Hepatocyte (in vitro differentiated cells): ENCODE data around the gene GPN2. TPM values are rescaled to one million over a fixed set of nuclear protein-coding genes. Genes with fewer than 3 reads are reported as not detected.
"Not testable (repeated sequence)": the region's sequence is repeated elsewhere in the genome, so short reads cannot be mapped to it uniquely, and the experiment has no call there.

Experiments
- DNase-seq: peaks from one replicate; pipeline ENCODE4 v3.0.0-alpha.2; 2016; ENCODE audit warnings: low spot score
- H2AFZ ChIP-seq: fragments of 200-600 bp; sonication (generic); 2 replicates; pipeline ENCODE4 v1.6.0; 2016; ENCODE audit warnings: antibody characterized with exemption, mild to moderate bottlenecking
- H3K27ac ChIP-seq: fragments of 200-600 bp; sonication (generic); 2 replicates; pipeline ENCODE4 v1.5.1; 2016; ENCODE audit warnings: mild to moderate bottlenecking
- H3K27me3 ChIP-seq: fragments of 200-600 bp; sonication (generic); 2 replicates; pipeline ENCODE4 v1.6.1; 2016
- H3K36me3 ChIP-seq: fragments of 200-600 bp; sonication (generic); replicated peaks from 2 replicates; pipeline ENCODE4 v1.5.1; 2016; ENCODE audit warnings: low read depth; ENCODE audit not compliant: insufficient read depth
- H3K4me1 ChIP-seq: fragments of 200-600 bp; sonication (generic); 2 replicates; pipeline ENCODE4 v1.5.1; 2016; ENCODE audit warnings: mild to moderate bottlenecking, moderate library complexity; ENCODE audit not compliant: insufficient read depth
- H3K4me2 ChIP-seq: fragments of 200-600 bp; sonication (generic); 2 replicates; pipeline ENCODE4 v1.6.0; 2016
- H3K4me3 ChIP-seq: fragments of 200-600 bp; sonication (generic); 2 replicates; pipeline ENCODE4 v1.5.1; 2016; ENCODE audit warnings: mild to moderate bottlenecking
- H3K79me2 ChIP-seq: fragments of 200-600 bp; sonication (generic); 2 replicates; pipeline ENCODE4 v1.6.0; 2017; ENCODE audit warnings: mild to moderate bottlenecking
- H3K9me2 ChIP-seq: fragments of 200-600 bp; sonication (generic); replicated peaks from 2 replicates; pipeline ENCODE4 v1.6.0; 2017; ENCODE audit warnings: mild to moderate bottlenecking; ENCODE audit not compliant: insufficient read depth
- H3K9me3 ChIP-seq: fragments of 200-600 bp; sonication (generic); 2 replicates; pipeline ENCODE4 v1.5.1; 2016; ENCODE audit warnings: low read depth, mild to moderate bottlenecking
- H4K20me1 ChIP-seq: fragments of 200-600 bp; sonication (generic); 2 replicates; pipeline ENCODE4 v1.6.0; 2016; ENCODE audit warnings: mild to moderate bottlenecking; ENCODE audit not compliant: insufficient read depth, poor library complexity, severe bottlenecking
- CTCF ChIP-seq: fragments of 200-600 bp; sonication (generic); IDR thresholded peaks from 2 replicates; pipeline ENCODE4 v1.5.1; 2016; ENCODE audit warnings: antibody characterized with exemption, mild to moderate bottlenecking; ENCODE audit not compliant: poor library complexity
- EZH2 ChIP-seq: fragments of 200-600 bp; sonication (generic); IDR thresholded peaks from 2 replicates; pipeline ENCODE4 v1.6.1; 2016; ENCODE audit warnings: antibody characterized with exemption, mild to moderate bottlenecking, borderline replicate concordance
- EZH2phosphoT487 ChIP-seq: fragments of 200-600 bp; sonication (generic); IDR thresholded peaks from one replicate; pipeline ENCODE4 v1.6.1; 2018; ENCODE audit warnings: antibody characterized with exemption, mild to moderate bottlenecking, low read depth, moderate library complexity; ENCODE audit not compliant: unreplicated experiment, severe bottlenecking
- WGBS: methylation state at CpG from one replicate; pipeline ENCODE4 v1.1.6; 2016; ENCODE audit warnings: low lambda C conversion rate; ENCODE audit errors: missing lambda C conversion rate; 5-methylcytosine and 5-hydroxymethylcytosine counted together
- polyA plus RNA-seq: library from polyadenylated mRNA; unstranded; fragments of >200 nt; fragmentation: Nextera tagmentation; extraction: Ambion mirVana; gene quantifications from 2 replicates; pipeline ENCODE4 v1.2.1, GENCODE V29; 2016
- total RNA-seq: library from RNA; depleted of rRNA; stranded (reverse); fragments of >200 nt; gene quantifications from 2 replicates; pipeline ENCODE4 v1.2.3, GENCODE V29; 2014

Gene GPN2
- total and polyA plus RNA-seq, 2 experiments from 2014 or later, result 12.6 to 37.9 TPM

DNA sequence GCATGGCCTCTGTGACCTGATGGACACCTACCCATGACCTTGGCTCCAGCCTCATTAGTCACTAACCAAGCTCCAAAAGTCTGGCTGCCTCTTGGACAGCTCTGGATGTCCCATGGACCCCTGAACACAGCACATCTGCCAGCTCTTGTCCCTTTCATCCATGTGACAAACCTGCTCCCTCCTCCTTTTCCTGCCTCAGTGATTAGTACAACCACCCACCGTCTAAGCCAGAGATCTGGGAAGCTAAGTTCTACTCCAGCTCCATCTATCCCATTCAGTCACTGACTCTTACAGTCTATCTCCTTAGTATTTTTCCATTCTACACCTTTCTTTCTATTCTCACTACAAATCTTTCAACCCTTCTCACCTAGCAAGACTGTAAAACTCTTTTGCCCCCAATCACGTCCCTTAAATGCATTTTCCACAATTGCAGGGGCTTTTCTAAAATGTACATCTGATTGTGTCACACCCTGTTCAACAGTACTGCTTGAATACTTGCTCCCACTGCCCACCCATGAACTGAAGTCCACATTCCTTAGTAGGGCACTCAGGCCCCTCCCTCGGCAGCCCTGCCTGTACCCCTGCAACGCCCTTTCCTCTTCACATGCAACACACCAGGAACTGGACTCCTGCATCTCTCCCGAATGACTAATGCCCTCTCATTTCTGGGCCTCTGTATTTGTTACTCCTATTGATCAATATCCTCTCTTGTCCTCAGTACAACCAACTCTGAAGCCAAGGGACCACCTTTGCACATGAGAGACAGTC, 7.2 kb downstream of the GPN2 start:
- Histone ChIP-seq H3K4me1 (no peaks in the 10 kb centered on the region), H3K27ac (no peak overlapping the region), H3K9me3 (no peaks in the 10 kb centered on the region), H3K79me2 (peaks cover 6% of the 10 kb centered on the region), H3K27me3 (no peaks in the 10 kb centered on the region), H4K20me1 (no peaks in the 10 kb centered on the region), H3K9me2 (no peaks in the 10 kb centered on the region), H3K4me2 (no peak overlapping the region), H3K36me3 (peaks cover 3% of the 10 kb centered on the region), H2AFZ (no peak overlapping the region), H3K4me3 (no peak overlapping the region)
- DNase-seq, result no peak
- TF ChIP-seq CTCF, result no peak
- TF ChIP-seq EZH2, result no peak
- TF ChIP-seq EZH2phosphoT487, result no peak
- WGBS, result 95% methylated on average over 5 of the region's 5 CpGs

- 90% methylated on average over 6 of the region's 6 CpGs for WGBS
- H3K4me2 ChIP-seq, H3K9me2 ChIP-seq, H3K27me3 ChIP-seq, H4K20me1 ChIP-seq, H3K4me1 ChIP-seq, H2AFZ ChIP-seq, H3K79me2 ChIP-seq, DNase-seq, H3K27ac ChIP-seq, H3K4me3 ChIP-seq, H3K9me3 ChIP-seq, H3K36me3 ChIP-seq: not testable (repeated sequence)
Observed at GRCh38 chr1:26881611-26882010, 8.5 kb downstream of the GPN2 start.

GRCh38 chr1:26879793-26880192, 10.3 kb downstream of the GPN2 start:
- 91% methylated on average over 4 of the region's 4 CpGs for WGBS
- H2AFZ ChIP-seq, result no peak overlapping the region
- TF ChIP-seq EZH2phosphoT487 (no peak), CTCF (no peak), EZH2 (no peak)
- H3K4me2 ChIP-seq, result no peak overlapping the region
- no peak overlapping the region for H3K4me3 ChIP-seq
- no peaks in the 10 kb centered on the region for H3K9me2 ChIP-seq
- peaks cover 3% of the 10 kb centered on the region for H3K36me3 ChIP-seq
- peaks cover 5% of the 10 kb centered on the region for H3K79me2 ChIP-seq
- H3K27ac ChIP-seq, result no peak overlapping the region
- no peaks in the 10 kb centered on the region for H3K4me1 ChIP-seq
- no peaks in the 10 kb centered on the region for H3K27me3 ChIP-seq
- no peak for DNase-seq
- H4K20me1 ChIP-seq, result no peaks in the 10 kb centered on the region
- no peaks in the 10 kb centered on the region for H3K9me3 ChIP-seq

DNA sequence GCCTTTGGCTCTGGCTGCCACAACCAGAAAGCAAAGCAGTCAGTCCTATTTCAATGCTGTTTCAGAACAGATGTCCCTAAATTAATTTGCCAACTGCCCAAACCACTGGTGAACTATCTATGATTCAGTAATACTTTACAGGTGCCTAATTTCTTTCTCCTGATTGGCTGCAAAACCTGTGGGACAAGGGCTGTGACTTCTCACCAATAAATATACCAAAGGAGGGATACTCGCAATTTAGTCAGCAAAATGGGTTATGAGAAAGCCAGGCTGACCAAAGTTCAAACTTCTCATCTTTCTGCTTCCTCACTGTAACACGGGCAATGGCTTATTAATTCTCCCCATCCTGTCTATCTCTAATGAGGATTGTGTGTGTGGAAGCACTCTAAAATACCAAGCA, 12.8 kb downstream of the GPN2 start:
- Histone ChIP-seq H3K79me2 (no peaks in the 10 kb centered on the region), H4K20me1 (no peaks in the 10 kb centered on the region), H3K4me3 (no peak overlapping the region), H3K27ac (no peak overlapping the region), H3K4me2 (no peak overlapping the region), H3K36me3 (peaks cover 3% of the 10 kb centered on the region), H3K9me2 (no peaks in the 10 kb centered on the region), H2AFZ (no peak overlapping the region), H3K9me3 (no peaks in the 10 kb centered on the region), H3K27me3 (no peaks in the 10 kb centered on the region), H3K4me1 (no peaks in the 10 kb centered on the region)
- DNase-seq, result no peak
- no peak for TF ChIP-seq EZH2phosphoT487
- 82% methylated on average over 2 of the region's 2 CpGs for WGBS
